Measurements from ENCODE around the gene TSPAN4. TPM values are rescaled to one million over a fixed set of nuclear protein-coding genes. Genes with fewer than 3 reads are reported as not detected.
A peak's percentile ranks its signal among the peaks of the same experiment; 100 is the strongest.

TSPAN4 gene
- total and polyA plus RNA-seq, 4 donors, result 16.5 to 38.1 (median 30.4) TPM

- H3K27me3 ChIP-seq (ENCODE audit: control insufficient read depth in 4 of 4, insufficient read depth in 4 of 4, low read length in 3 of 4), result no peaks in the 10 kb centered on the region
- TF ChIP-seq CTCF (IDR thresholded peaks at IDR 0.05; ENCODE audit: low read depth, low read length, missing input control) (no peak), ZBTB33 (IDR thresholded peaks at IDR 0.05) (no peak), REST (IDR thresholded peaks at IDR 0.05) (no peak), RXRA (IDR thresholded peaks at IDR 0.05) (no peak), EGR1 (IDR thresholded peaks at IDR 0.05; ENCODE audit: low read depth in 2 of 2) (no peak), MAX (IDR thresholded peaks at IDR 0.05) (no peak)
- no peaks in the 10 kb centered on the region for H3K9me3 ChIP-seq (ENCODE audit: control insufficient read depth in 4 of 4, low read length in 3 of 4)
- DNase-seq (ENCODE audit: low spot score), result peak; percentile 90
- H3K4me1 ChIP-seq (ENCODE audit: control insufficient read depth in 4 of 4, insufficient read depth in 4 of 4, low read length in 3 of 4), result peaks cover 0 to 7% (median 3%) of the 10 kb centered on the region in 4 donors
- H3K27ac ChIP-seq (ENCODE audit: low read depth in 1 of 2, low read length in 2 of 2), result no peak overlapping the region
- WGBS, result 68% methylated on average over 20 of the region's 20 CpGs
- peaks cover 0 to 5% (median under 1%) of the 10 kb centered on the region in 4 donors for H3K36me3 ChIP-seq (ENCODE audit: control insufficient read depth in 4 of 4, insufficient read depth in 3 of 4, low read depth in 1 of 4, low read length in 3 of 4)
- H3K9ac ChIP-seq (ENCODE audit: low read depth in 1 of 2, low read length in 2 of 2), result no peak overlapping the region
- no peak overlapping the region for H3K4me3 ChIP-seq (ENCODE audit: low read depth in 1 of 3, low read length in 3 of 3)
Measured at GRCh38 chr11:862081-862661, 19.5 kb downstream of the TSPAN4 start.

GRCh38 chr11:862696-863022 is 20.0 kb downstream of the TSPAN4 start:
- Histone ChIP-seq H3K36me3 (ENCODE audit: control insufficient read depth in 4 of 4, insufficient read depth in 3 of 4, low read depth in 1 of 4, low read length in 3 of 4) (peaks cover 0 to 5% (median under 1%) of the 10 kb centered on the region in 4 donors), H3K27ac (ENCODE audit: low read depth in 1 of 2, low read length in 2 of 2) (no peak overlapping the region), H3K4me3 (ENCODE audit: low read depth in 1 of 3, low read length in 3 of 3) (no peak overlapping the region), H3K27me3 (ENCODE audit: control insufficient read depth in 4 of 4, insufficient read depth in 4 of 4, low read length in 3 of 4) (no peaks in the 10 kb centered on the region), H3K4me1 (ENCODE audit: control insufficient read depth in 4 of 4, insufficient read depth in 4 of 4, low read length in 3 of 4) (peaks cover 0 to 7% (median 3%) of the 10 kb centered on the region in 4 donors), H3K9me3 (ENCODE audit: control insufficient read depth in 4 of 4, low read length in 3 of 4) (no peaks in the 10 kb centered on the region), H3K9ac (ENCODE audit: low read depth in 1 of 2, low read length in 2 of 2) (no peak overlapping the region)
- TF ChIP-seq RXRA (IDR thresholded peaks at IDR 0.05), result no peak
- no peak for TF ChIP-seq REST (IDR thresholded peaks at IDR 0.05)
- no peak for TF ChIP-seq CTCF (IDR thresholded peaks at IDR 0.05; ENCODE audit: low read depth, low read length, missing input control)
- TF ChIP-seq TAF1 (conservative IDR thresholded peaks at IDR 0.05), result no peak
- no peak for TF ChIP-seq SP1 (IDR thresholded peaks at IDR 0.05)
- TF ChIP-seq HNF4A (conservative IDR thresholded peaks at IDR 0.05), result no peak
- TF ChIP-seq MAX (IDR thresholded peaks at IDR 0.05), result no peak
- no peak for TF ChIP-seq FOXA1 (IDR thresholded peaks at IDR 0.05)
- TF ChIP-seq ATF3 (IDR thresholded peaks at IDR 0.05), result no peak
- 88% methylated on average over 12 of the region's 12 CpGs for WGBS
- DNase-seq (ENCODE audit: low spot score), result no peak
